ENCODE data around the gene TPP1. TPM values are rescaled to one million over a fixed set of nuclear protein-coding genes. Genes with fewer than 3 reads are reported as not detected.

Gene TPP1
- total and polyA plus RNA-seq, 9 of the 15 experiments (the other 6 are each of a cell fraction or from before 2014, with no cell fraction given): 7.5 to 75.8 (median 15.7) TPM

DNA sequence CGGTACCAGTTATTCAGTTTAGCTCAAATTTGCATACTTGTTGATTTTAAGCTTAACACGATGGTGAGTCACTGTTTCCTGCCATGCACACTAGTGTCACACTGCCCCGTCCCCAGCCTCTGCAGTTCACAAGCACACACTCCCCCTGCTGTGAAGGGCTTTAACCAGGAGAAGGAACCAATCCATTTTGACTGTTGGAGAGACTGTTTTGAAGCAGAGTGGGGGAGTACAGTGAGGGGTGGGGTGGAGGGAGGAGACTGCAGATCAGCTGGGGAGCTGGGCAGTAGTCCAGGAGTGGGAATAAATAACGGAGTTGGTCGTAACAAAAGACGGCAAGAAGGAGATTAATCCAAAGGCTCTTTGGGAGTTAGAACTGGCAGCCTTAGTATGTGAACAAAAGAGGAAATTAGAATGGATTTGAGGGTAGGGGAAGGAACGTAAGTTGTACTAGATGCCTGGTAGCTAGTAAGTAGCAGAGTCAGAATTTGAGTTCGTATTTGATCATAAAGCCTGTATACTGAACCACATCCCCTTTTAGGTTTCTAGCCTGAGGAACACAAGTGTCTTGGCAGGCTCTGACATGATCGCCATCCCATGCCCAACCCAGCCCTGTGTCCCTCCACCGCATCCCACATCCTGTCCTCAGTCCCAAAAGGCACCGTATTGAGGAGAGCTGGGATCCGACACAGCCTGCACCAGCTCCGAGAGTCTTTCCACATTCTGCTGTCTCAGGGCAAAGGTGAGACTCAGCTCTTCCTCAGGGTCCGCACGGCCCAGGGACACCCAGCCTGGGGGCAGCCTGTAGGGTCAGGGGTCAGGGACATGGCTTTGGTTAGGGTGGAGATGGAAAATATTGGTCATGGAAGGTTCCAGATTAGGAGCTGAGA is 862 bp downstream of the TPP1 start (continued):
- TF ChIP-seq, protein P1, sequence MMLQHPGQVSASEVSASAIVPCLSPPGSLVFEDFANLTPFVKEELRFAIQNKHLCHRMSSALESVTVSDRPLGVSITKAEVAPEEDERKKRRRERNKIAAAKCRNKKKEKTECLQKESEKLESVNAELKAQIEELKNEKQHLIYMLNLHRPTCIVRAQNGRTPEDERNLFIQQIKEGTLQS (IDR thresholded peaks at IDR 0.05): peak; percentile 91
- TF ChIP-seq, protein P1 (CRISPR knock-in tag; conservative IDR thresholded peaks at IDR 0.05): no peak; the same call in 1 of the 2 replicates
- TF ChIP-seq CBFA2T3 (IDR thresholded peaks at IDR 0.05): peak; percentile 22; the same call in 1 of the 2 replicates
- TF ChIP-seq SMAD4 (CRISPR knock-in tag; conservative IDR thresholded peaks at IDR 0.05): 0 out of 2 replicates have a peak, but pooled peaks have one; percentile 36
- TF ChIP-seq JUND (IDR thresholded peaks at IDR 0.05; ENCODE audit: borderline replicate concordance, low read depth, low read length): peak; percentile 93
- peak; percentile 93; the same call in 2 of the 3 replicates for TF ChIP-seq JUND (tag; IDR thresholded peaks at IDR 0.05; ENCODE audit: borderline replicate concordance, low read depth, low read length)
- peak; percentile 38; the same call in 1 of the 2 replicates for TF ChIP-seq BACH1 (tag; IDR thresholded peaks at IDR 0.05)
- TF ChIP-seq, protein P2, sequence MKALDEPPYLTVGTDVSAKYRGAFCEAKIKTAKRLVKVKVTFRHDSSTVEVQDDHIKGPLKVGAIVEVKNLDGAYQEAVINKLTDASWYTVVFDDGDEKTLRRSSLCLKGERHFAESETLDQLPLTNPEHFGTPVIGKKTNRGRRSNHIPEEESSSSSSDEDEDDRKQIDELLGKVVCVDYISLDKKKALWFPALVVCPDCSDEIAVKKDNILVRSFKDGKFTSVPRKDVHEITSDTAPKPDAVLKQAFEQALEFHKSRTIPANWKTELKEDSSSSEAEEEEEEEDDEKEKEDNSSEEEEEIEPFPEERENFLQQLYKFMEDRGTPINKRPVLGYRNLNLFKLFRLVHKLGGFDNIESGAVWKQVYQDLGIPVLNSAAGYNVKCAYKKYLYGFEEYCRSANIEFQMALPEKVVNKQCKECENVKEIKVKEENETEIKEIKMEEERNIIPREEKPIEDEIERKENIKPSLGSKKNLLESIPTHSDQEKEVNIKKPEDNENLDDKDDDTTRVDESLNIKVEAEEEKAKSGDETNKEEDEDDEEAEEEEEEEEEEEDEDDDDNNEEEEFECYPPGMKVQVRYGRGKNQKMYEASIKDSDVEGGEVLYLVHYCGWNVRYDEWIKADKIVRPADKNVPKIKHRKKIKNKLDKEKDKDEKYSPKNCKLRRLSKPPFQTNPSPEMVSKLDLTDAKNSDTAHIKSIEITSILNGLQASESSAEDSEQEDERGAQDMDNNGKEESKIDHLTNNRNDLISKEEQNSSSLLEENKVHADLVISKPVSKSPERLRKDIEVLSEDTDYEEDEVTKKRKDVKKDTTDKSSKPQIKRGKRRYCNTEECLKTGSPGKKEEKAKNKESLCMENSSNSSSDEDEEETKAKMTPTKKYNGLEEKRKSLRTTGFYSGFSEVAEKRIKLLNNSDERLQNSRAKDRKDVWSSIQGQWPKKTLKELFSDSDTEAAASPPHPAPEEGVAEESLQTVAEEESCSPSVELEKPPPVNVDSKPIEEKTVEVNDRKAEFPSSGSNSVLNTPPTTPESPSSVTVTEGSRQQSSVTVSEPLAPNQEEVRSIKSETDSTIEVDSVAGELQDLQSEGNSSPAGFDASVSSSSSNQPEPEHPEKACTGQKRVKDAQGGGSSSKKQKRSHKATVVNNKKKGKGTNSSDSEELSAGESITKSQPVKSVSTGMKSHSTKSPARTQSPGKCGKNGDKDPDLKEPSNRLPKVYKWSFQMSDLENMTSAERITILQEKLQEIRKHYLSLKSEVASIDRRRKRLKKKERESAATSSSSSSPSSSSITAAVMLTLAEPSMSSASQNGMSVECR (CRISPR knock-in tag; IDR thresholded peaks at IDR 0.05): peak; percentile 16; the same call in 1 of the 2 replicates
- TF ChIP-seq ARID1B (IDR thresholded peaks at IDR 0.05): peak; percentile 58
- TF ChIP-seq ZNF717 (CRISPR knock-in tag; IDR thresholded peaks at IDR 0.05): no peak
- peak; percentile 93 for TF ChIP-seq FOSL1 (tag; conservative IDR thresholded peaks at IDR 0.05)
- TF ChIP-seq, protein P3, sequence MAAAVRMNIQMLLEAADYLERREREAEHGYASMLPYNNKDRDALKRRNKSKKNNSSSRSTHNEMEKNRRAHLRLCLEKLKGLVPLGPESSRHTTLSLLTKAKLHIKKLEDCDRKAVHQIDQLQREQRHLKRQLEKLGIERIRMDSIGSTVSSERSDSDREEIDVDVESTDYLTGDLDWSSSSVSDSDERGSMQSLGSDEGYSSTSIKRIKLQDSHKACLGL (CRISPR knock-in tag; IDR thresholded peaks at IDR 0.05; ENCODE audit: borderline replicate concordance, poor library complexity, severe bottlenecking): no peak
- peak in 1 of 2 experiments; percentile 85; a peak in 3 of 4 replicates for TF ChIP-seq SIN3A (IDR thresholded peaks at IDR 0.05; ENCODE audit: borderline replicate concordance in 2 of 2, control insufficient read depth in 1 of 2, low read depth in 2 of 2, low read length in 2 of 2)
- 0 out of 2 replicates have a peak, but pooled peaks have one; percentile 1 for TF ChIP-seq NR2C1 (IDR thresholded peaks at IDR 0.05)
- peak; percentile 68 for TF ChIP-seq NR2C1 (tag; IDR thresholded peaks at IDR 0.05)
- TF ChIP-seq TRIM28 (IDR thresholded peaks at IDR 0.05): 0 out of 2 replicates have a peak, but pooled peaks have one; percentile 19
- peak; percentile 35; the same call in 1 of the 2 replicates for TF ChIP-seq NCOR1 (IDR thresholded peaks at IDR 0.05)
- TF ChIP-seq DPF2 (IDR thresholded peaks at IDR 0.05): peak; percentile 72
- TF ChIP-seq YY1 (IDR thresholded peaks at IDR 0.05; ENCODE audit: borderline replicate concordance in 1 of 3, control insufficient read depth in 1 of 3, extremely low read depth in 1 of 3, insufficient read depth in 3 of 3, insufficient read length in 1 of 3, insufficient replicate concordance in 2 of 3, low read depth in 1 of 3, low read length in 2 of 3): peak in 1 of 3 experiments; percentile 18

All from K562 (cell line).